Measurements from ENCODE around the gene VAMP3. TPM values are rescaled to one million over a fixed set of nuclear protein-coding genes. Genes with fewer than 3 reads are reported as not detected.

The VAMP3 gene, protein sequence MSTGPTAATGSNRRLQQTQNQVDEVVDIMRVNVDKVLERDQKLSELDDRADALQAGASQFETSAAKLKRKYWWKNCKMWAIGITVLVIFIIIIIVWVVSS
- total RNA-seq (2022; extraction: Qiagen RNA extraction; ENCODE audit: low read depth) = 67.2 to 76.2 TPM (median 72.9 TPM) in 5 replicates

GRCh38 chr1:7770997-7771822 lies at the start of gene VAMP3:
Gene VAMP3 (plus strand): TSS chr1:7771296. CDS start chr1:7771384, 88 bp downstream.

DNA sequence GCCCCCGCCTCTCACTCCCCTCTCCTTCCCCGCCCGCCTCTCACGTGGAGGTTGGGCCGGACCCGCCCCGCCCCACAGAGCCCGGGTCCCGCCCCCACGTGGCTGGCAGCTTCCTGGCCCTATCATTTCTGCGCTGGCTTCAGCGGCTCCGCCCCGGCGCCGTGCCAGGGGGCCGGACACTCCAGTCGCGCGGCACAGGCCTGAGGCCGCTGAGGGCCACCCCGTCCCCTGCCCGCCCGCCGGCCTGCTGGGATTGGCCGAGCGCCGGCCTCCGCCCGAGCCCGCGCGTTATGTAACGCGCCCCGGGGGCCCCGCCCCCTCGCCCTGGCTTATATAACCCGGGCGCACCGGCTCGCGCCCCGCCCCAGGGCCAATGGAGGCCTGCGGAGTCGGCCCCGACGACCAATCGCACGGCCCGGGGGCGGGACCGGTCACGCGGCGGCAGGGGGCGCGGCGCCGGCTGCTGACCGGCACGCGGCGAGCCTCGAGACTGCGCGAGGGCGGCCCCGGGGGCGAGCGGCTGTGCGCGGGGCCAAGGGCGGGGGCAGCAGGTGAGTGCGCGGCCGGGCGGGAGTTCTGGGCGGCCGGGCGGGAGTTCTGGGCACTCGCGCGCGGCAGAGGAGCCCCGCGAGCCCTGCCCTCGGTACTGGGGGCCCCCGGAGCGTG lies 12.9 kb downstream of the VAMP3 start, which contains the start of gene PER3:
TSS of gene PER3 (plus strand) at position 466 of the 666 bp plus-strand sequence. CDS start 587 bp downstream, outside the sequence.

Other genes with a start within 250 kb of the VAMP3 start
- 0.81 to 1.2 TPM (median 0.95 TPM) in 5 replicates for gene PER3, start 13.0 kb downstream of the VAMP3 start, total RNA-seq (2022; extraction: Qiagen RNA extraction; ENCODE audit: low read depth)
- gene UTS2, start 81.8 kb downstream of the VAMP3 start, total RNA-seq (2022; extraction: Qiagen RNA extraction; ENCODE audit: low read depth) = not detected in 5 replicates
- gene TNFRSF9, start 169.5 kb downstream of the VAMP3 start, total RNA-seq (2022; extraction: Qiagen RNA extraction; ENCODE audit: low read depth) = 2.0 to 3.1 TPM (median 2.9 TPM) in 5 replicates
- gene PARK7, start 190.4 kb downstream of the VAMP3 start, total RNA-seq (2022; extraction: Qiagen RNA extraction; ENCODE audit: low read depth) = 340 to 393 TPM (median 344 TPM) in 5 replicates

Data from A549 treated with GW870086 at 1 μM for 4 hours (cell line).